Measurements from ENCODE around the gene DNAH17. TPM values are rescaled to one million over a fixed set of nuclear protein-coding genes. Genes with fewer than 3 reads are reported as not detected.

The DNAH17 gene
- total RNA-seq, 1 donor from 2014 or later = under 0.01 TPM

DNA sequence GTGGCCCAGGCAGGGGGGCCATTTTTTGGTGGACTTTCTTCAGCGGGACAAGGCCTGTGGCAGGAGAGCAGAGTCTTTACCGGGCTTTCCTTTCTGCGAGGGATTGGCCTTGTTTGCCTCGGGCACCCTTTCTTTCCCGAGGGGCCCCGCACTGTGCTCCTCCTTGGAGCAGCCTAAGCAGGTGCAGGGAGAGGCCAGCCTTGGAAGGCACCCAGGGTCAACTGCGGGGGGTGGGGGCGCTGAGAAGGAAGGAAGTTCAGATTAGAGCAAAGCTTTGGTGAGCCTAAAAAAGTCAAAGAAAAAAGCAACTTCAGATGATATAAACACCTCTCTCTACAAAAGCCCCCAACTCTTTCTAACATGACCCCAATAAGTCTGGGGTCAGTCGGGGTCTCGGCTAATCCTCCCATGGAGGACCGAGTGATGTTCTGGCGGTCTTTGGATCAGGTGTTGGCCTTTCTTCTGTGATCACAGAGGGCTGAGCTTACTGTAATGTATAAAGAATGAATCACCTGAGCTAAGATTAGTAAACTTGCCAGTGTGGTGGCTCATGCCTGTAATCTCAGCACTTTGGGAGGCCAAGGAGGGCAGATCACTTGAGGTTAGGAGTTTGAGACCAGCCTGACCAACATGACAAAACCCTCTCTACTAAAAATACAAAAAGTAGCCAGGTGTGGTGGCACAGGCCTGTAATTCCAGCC lies 135.8 kb downstream of the DNAH17 start:
- H3K4me3 ChIP-seq (ENCODE audit: low read depth, low read length) = no peak overlapping the region
- peak; percentile 11 for DNase-seq (ENCODE audit: low read depth)
- TF ChIP-seq, protein P1, sequence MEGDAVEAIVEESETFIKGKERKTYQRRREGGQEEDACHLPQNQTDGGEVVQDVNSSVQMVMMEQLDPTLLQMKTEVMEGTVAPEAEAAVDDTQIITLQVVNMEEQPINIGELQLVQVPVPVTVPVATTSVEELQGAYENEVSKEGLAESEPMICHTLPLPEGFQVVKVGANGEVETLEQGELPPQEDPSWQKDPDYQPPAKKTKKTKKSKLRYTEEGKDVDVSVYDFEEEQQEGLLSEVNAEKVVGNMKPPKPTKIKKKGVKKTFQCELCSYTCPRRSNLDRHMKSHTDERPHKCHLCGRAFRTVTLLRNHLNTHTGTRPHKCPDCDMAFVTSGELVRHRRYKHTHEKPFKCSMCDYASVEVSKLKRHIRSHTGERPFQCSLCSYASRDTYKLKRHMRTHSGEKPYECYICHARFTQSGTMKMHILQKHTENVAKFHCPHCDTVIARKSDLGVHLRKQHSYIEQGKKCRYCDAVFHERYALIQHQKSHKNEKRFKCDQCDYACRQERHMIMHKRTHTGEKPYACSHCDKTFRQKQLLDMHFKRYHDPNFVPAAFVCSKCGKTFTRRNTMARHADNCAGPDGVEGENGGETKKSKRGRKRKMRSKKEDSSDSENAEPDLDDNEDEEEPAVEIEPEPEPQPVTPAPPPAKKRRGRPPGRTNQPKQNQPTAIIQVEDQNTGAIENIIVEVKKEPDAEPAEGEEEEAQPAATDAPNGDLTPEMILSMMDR (IDR thresholded peaks at IDR 0.05; ENCODE audit: insufficient read depth, low read length, severe bottlenecking) = no peak
- peaks cover 7% of the 10 kb centered on the region for H3K27me3 ChIP-seq (ENCODE audit: control insufficient read depth, insufficient read depth, low read length)
- FAIRE-seq = no peak
- no peaks in the 10 kb centered on the region for H3K36me3 ChIP-seq (ENCODE audit: control insufficient read depth, insufficient read depth, low read length)

DNA sequence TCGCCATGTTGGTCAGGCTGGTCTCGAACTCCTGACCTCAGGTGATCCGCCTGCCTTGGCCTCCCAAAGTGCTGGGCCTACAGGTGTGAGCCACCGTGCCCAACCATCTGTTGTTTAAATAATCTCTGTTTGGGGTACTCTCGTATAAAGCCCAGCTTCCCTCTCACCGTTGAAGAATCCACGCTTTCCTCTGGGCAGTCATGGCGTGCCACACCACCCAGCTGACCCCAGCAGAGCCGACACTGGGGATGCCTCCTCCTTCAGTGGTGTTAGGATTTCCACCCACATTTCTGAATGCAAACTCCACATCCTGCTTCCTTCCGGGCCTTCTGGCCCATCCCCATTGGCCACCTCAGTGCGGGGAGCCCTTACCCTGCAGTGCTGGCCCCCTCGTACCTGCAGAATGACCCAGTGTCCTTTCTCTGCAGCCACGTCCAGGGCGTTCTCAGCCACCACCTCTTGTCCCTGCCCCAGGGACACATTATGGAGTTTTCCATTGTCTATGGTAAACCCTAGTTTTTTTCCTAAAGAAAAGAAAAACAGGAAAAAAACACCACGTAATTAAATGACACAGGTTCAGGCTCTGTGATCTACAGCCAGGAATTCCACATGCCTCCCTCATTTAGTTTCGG lies 138.4 kb downstream of the DNAH17 start:
- H3K27me3 ChIP-seq (ENCODE audit: control insufficient read depth, insufficient read depth, low read length) = peaks cover 5% of the 10 kb centered on the region
- no peak for FAIRE-seq
- no peaks in the 10 kb centered on the region for H3K36me3 ChIP-seq (ENCODE audit: control insufficient read depth, insufficient read depth, low read length)
- TF ChIP-seq, protein P1 (IDR thresholded peaks at IDR 0.05; ENCODE audit: insufficient read depth, low read length, severe bottlenecking) = no peak
- no peak overlapping the region for H3K4me3 ChIP-seq (ENCODE audit: low read depth, low read length)
- DNase-seq (ENCODE audit: low read depth) = no peak

DNA sequence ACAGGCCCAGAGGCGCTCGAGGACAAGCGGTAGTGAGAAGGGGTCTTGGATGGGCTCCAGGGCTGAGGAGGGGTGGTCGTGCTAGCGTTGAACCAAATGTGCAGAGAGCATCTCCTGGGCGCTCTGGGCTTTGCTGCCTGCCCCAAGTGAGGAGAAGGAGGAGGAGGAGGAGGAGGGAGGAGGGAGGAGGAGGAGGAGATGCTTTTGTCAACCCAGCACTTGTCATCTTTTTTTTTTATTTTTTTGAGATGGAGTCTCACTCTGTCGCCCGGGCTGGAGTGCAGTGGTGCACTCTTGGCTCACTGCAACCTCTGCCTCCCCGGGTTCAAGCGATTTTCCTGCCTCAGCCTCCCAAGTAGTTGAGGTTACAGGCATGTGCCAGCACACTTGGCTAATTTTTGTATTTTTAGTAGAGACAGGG lies 138.9 kb downstream of the DNAH17 start:
- DNase-seq (ENCODE audit: low read depth) (no peak), FAIRE-seq (no peak)
- no peak overlapping the region for H3K4me3 ChIP-seq (ENCODE audit: low read depth, low read length)
- TF ChIP-seq, protein P1 (IDR thresholded peaks at IDR 0.05; ENCODE audit: insufficient read depth, low read length, severe bottlenecking) = no peak
- peaks cover 3% of the 10 kb centered on the region for H3K27me3 ChIP-seq (ENCODE audit: control insufficient read depth, insufficient read depth, low read length)
- H3K36me3 ChIP-seq (ENCODE audit: control insufficient read depth, insufficient read depth, low read length) = no peaks in the 10 kb centered on the region

- TF ChIP-seq, protein P1 (IDR thresholded peaks at IDR 0.05; ENCODE audit: insufficient read depth, low read length, severe bottlenecking) = no peak
- FAIRE-seq = no peak
- Histone ChIP-seq H3K4me3 (ENCODE audit: low read depth, low read length) (no peak overlapping the region), H3K36me3 (ENCODE audit: control insufficient read depth, insufficient read depth, low read length) (no peaks in the 10 kb centered on the region), H3K27me3 (ENCODE audit: control insufficient read depth, insufficient read depth, low read length) (peaks cover 1% of the 10 kb centered on the region)
- no peak for DNase-seq (ENCODE audit: low read depth)
These were observed 139.6 kb downstream of the DNAH17 start for GRCh38 chr17:78437508-78438169.

GRCh38 chr17:78435330-78436005 lies 141.7 kb downstream of the DNAH17 start:
- H3K36me3 ChIP-seq (ENCODE audit: control insufficient read depth, insufficient read depth, low read length) = no peaks in the 10 kb centered on the region
- peak; percentile 66 for FAIRE-seq
- no peak for DNase-seq (ENCODE audit: low read depth)
- H3K27me3 ChIP-seq (ENCODE audit: control insufficient read depth, insufficient read depth, low read length) = peaks cover 1% of the 10 kb centered on the region
- TF ChIP-seq, protein P1 (IDR thresholded peaks at IDR 0.05; ENCODE audit: insufficient read depth, low read length, severe bottlenecking) = no peak
- no peak overlapping the region for H3K4me3 ChIP-seq (ENCODE audit: low read depth, low read length)

All from bronchial epithelial cell (primary cell).